Adipocyte (in vitro differentiated cells): Measurements from ENCODE around the gene FADS6.
"Not testable (repeated sequence)": the region's sequence is repeated elsewhere in the genome, so short reads cannot be mapped to it uniquely, and the experiment has no call there.

Source experiments
- DNase-seq: peaks from one replicate; pipeline ENCODE4 v3.0.0-alpha.2; 2015; ENCODE audit warnings: low read depth
- H3K27me3 ChIP-seq: replicated peaks from 2 replicates; pipeline ENCODE4 v1.7.0; 2013; ENCODE audit warnings: mild to moderate bottlenecking, low read length, moderate library complexity; ENCODE audit not compliant: control insufficient read depth, insufficient read depth
- H3K36me3 ChIP-seq: 2 replicates; pipeline ENCODE4 v1.7.0; 2013; ENCODE audit warnings: low read length, mild to moderate bottlenecking, moderate library complexity; ENCODE audit not compliant: control insufficient read depth, insufficient read depth, severe bottlenecking
- H3K4me1 ChIP-seq: 2 replicates; pipeline ENCODE4 v1.7.0; 2013; ENCODE audit warnings: mild to moderate bottlenecking, low read length, moderate library complexity; ENCODE audit not compliant: control insufficient read depth, insufficient read depth
- H3K4me3 ChIP-seq: 2 replicates; pipeline ENCODE4 v1.7.0; 2013; ENCODE audit warnings: mild to moderate bottlenecking, low read length, moderate library complexity
- H3K9ac ChIP-seq: 2 replicates; pipeline ENCODE4 v1.7.0; 2013; ENCODE audit warnings: mild to moderate bottlenecking, low read length, moderate library complexity
- H3K9me3 ChIP-seq: 2 replicates; pipeline ENCODE4 v1.7.0; 2013; ENCODE audit warnings: mild to moderate bottlenecking, low read length, moderate library complexity; ENCODE audit not compliant: control insufficient read depth

FADS6 gene

GRCh38 chr17:74919440-74920305 lies 26.2 kb upstream of the FADS6 start:
- Histone ChIP-seq H3K9ac (no peak overlapping the region), H3K9me3 (no peaks in the 10 kb centered on the region), H3K36me3 (no peaks in the 10 kb centered on the region), H3K27me3 (peaks cover 53% of the 10 kb centered on the region), H3K4me1 (no peaks in the 10 kb centered on the region), H3K4me3 (no peak overlapping the region)
- no peak for DNase-seq

DNA sequence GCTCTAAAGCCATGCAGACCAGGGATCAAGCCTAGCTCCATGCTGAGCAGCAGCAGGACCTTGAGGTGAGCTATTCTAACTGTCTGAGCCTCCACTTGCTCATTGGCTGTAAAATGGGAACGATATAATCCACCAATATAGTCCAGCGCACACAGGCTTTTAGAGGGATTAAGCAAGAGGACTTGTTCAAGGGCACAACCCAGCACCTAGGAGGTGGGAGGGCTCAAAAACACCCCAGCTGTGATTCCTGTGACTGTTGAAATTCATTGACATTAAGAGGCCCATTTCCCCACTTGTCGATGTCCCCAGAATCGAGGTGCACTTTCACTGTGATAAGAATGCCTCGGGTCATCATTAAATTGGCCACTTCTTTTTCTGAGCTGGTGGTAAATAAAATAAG lies 25.5 kb upstream of the FADS6 start:
- peaks cover 46% of the 10 kb centered on the region for H3K27me3 ChIP-seq
- no peaks in the 10 kb centered on the region for H3K9me3 ChIP-seq
- H3K4me3 ChIP-seq = no peak overlapping the region
- no peak for DNase-seq
- no peak overlapping the region for H3K9ac ChIP-seq
- no peaks in the 10 kb centered on the region for H3K36me3 ChIP-seq
- H3K4me1 ChIP-seq = no peaks in the 10 kb centered on the region

GRCh38 chr17:74917430-74917829 lies 24.0 kb upstream of the FADS6 start:
- DNase-seq = no peak
- Histone ChIP-seq H3K36me3 (no peaks in the 10 kb centered on the region), H3K9me3 (no peaks in the 10 kb centered on the region), H3K4me1 (no peaks in the 10 kb centered on the region), H3K4me3 (no peak overlapping the region), H3K9ac (no peak overlapping the region), H3K27me3 (peaks cover 39% of the 10 kb centered on the region)

- Histone ChIP-seq H3K36me3 (no peaks in the 10 kb centered on the region), H3K4me1 (no peaks in the 10 kb centered on the region), H3K27me3 (peaks cover 35% of the 10 kb centered on the region), H3K4me3 (no peak overlapping the region), H3K9me3 (no peaks in the 10 kb centered on the region), H3K9ac (no peak overlapping the region)
- no peak for DNase-seq
Measured at GRCh38 chr17:74916851-74917199, 23.4 kb upstream of the FADS6 start.

GRCh38 chr17:74916136-74916850 lies 22.9 kb upstream of the FADS6 start:
- no peak overlapping the region for H3K4me3 ChIP-seq
- DNase-seq = no peak
- no peaks in the 10 kb centered on the region for H3K36me3 ChIP-seq
- H3K4me1 ChIP-seq = no peaks in the 10 kb centered on the region
- H3K9ac ChIP-seq = no peak overlapping the region
- H3K9me3 ChIP-seq = no peaks in the 10 kb centered on the region
- H3K27me3 ChIP-seq = peaks cover 30% of the 10 kb centered on the region

GRCh38 chr17:74911423-74911822 lies 18.0 kb upstream of the FADS6 start:
- not testable (repeated sequence) for H3K9me3 ChIP-seq, H3K36me3 ChIP-seq, H3K9ac ChIP-seq, H3K4me1 ChIP-seq, H3K4me3 ChIP-seq, DNase-seq
- peaks cover 24% of the 10 kb centered on the region for H3K27me3 ChIP-seq

DNA sequence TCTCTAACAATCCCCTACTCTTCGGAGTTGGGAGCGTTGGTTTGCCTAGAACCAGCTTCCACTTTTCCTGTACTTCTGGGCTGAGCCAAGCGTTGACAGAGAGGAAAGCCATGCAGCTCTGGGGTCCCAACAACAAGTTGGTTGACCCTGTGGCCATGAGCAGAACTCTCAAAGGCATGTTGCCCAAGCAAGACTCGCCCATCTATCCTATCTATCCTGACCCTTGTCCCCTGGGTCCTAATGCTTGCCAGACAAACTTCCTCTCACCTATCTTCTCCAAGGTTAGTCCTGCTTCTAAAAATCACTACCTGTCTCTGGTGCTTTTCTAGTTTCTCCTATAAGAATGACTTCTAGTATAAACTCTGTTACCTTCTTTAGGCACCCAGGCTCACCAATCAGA lies 15.7 kb upstream of the FADS6 start:
- H3K27me3 ChIP-seq = peaks cover 24% of the 10 kb centered on the region
- not testable (repeated sequence) for H3K9me3 ChIP-seq, DNase-seq, H3K36me3 ChIP-seq, H3K4me1 ChIP-seq, H3K4me3 ChIP-seq, H3K9ac ChIP-seq

GRCh38 chr17:74907012-74907411 lies 13.6 kb upstream of the FADS6 start:
- Histone ChIP-seq H3K36me3 (no peaks in the 10 kb centered on the region), H3K4me1 (no peaks in the 10 kb centered on the region), H3K9ac (no peak overlapping the region), H3K9me3 (no peaks in the 10 kb centered on the region), H3K4me3 (no peak overlapping the region), H3K27me3 (peaks cover 36% of the 10 kb centered on the region)
- no peak for DNase-seq

DNA sequence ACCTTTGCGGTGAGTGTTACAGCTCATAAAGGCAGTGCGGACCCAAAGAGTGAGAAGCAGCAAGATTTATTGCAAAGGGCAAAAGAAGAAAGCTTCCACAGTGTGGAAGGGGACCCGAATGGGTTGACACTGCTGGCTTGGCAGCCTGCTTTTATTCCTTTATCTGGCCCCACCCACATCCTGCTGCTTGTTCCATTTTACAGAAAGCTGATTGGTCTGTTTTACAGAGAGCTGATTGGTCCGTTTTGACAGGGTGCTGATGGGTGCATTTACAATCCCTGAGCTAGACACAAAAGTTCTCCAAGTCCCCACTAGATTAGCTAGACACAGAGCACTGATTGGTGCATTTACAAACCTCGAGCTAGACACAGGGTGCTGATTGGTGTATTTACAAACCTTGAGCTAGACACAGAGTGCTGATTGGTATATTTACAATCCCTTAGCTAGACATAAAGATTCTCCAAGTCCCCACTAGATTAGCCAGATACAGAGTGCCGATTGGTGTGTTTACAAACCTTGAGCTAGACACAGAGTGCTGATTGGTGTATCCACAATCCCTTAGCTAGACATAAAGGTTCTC lies 12.9 kb upstream of the FADS6 start:
- not testable (repeated sequence) for H3K9me3 ChIP-seq, H3K9ac ChIP-seq, DNase-seq, H3K4me3 ChIP-seq, H3K36me3 ChIP-seq, H3K4me1 ChIP-seq
- peaks cover 42% of the 10 kb centered on the region for H3K27me3 ChIP-seq

GRCh38 chr17:74904687-74905409 lies 11.4 kb upstream of the FADS6 start:
- H3K9ac ChIP-seq = no peak overlapping the region
- H3K9me3 ChIP-seq = peaks cover under 1% of the 10 kb centered on the region
- no peak overlapping the region for H3K4me3 ChIP-seq
- no peaks in the 10 kb centered on the region for H3K36me3 ChIP-seq
- no peak for DNase-seq
- H3K27me3 ChIP-seq = peaks cover 51% of the 10 kb centered on the region
- H3K4me1 ChIP-seq = no peaks in the 10 kb centered on the region

GRCh38 chr17:74903671-74904070 lies 10.2 kb upstream of the FADS6 start:
- Histone ChIP-seq H3K27me3 (peaks cover 47% of the 10 kb centered on the region), H3K9me3 (peaks cover 4% of the 10 kb centered on the region), H3K9ac (no peak overlapping the region), H3K4me1 (no peaks in the 10 kb centered on the region), H3K4me3 (no peak overlapping the region), H3K36me3 (no peaks in the 10 kb centered on the region)
- no peak for DNase-seq
